Activated CD8-positive, alpha-beta memory T cell treated with anti-CD3 and anti-CD28 coated beads for 4 hours (primary cell): ENCODE data around the gene ZBTB1.
"Not testable (repeated sequence)": the region's sequence is repeated elsewhere in the genome, so short reads cannot be mapped to it uniquely, and the experiment has no call there.

ENCODE experiments used
- DNase-seq, 2 donors: peaks; one replicate each; pipeline ENCODE4 v3.0.0-alpha.2; 2020; ENCODE audit warnings: low read depth in 2 of 2

The ZBTB1 gene

DNA sequence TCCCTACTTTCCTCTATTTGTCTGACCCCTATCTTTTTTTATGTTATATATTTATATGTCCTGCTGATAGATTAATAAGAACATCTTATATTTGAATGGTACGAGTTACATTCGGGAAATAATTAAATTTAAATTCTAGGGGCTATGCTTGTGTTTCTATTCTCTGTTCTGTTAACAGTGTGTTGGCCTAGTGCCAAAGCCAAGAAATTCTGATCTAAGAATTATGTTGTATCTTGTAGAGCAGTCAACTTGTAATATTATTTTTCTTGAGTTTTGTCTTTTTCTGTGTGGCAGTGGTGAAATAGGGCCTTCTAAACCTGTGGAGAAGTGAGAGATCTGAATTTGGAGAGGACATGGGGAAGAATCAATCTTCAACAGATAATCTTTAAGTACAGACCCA is 27.0 kb downstream of the ZBTB1 start:
- no peak for DNase-seq

DNA sequence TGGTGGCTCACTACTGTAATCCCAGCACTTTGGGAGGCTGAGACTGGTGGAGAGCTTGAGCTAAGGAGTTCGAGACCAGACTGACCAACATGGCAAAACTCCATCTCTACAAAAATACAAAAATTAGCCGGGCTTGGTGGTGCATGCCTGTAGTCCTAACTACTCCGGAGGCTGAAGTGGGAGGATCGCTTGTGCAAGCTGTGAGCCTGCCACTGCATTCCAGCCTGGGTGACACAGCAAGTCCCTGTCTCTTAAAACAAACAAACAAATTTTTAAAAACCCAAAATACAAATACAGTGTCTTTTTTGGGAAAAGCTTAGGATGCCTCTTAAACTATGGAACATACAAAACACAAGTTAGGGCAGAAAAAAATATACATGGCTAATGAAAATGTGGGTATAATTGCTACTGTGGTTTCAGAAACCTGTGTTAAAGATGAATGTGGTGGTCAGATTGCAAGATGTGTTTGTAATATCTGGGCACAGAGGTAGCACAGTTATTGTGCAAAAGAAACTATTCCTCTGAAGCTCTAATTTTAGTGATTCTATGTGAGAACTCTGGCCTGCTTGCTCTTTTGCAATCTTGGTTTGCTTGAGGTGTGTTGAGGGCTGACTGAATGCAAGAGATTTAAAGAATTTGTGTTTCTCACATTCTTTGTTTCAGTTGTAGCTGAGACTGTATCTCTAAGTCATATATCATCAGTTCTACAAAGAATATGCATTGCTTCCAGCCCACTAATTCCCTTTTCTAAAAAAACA is 32.1 kb downstream of the ZBTB1 start:
- DNase-seq = no peak

DNA sequence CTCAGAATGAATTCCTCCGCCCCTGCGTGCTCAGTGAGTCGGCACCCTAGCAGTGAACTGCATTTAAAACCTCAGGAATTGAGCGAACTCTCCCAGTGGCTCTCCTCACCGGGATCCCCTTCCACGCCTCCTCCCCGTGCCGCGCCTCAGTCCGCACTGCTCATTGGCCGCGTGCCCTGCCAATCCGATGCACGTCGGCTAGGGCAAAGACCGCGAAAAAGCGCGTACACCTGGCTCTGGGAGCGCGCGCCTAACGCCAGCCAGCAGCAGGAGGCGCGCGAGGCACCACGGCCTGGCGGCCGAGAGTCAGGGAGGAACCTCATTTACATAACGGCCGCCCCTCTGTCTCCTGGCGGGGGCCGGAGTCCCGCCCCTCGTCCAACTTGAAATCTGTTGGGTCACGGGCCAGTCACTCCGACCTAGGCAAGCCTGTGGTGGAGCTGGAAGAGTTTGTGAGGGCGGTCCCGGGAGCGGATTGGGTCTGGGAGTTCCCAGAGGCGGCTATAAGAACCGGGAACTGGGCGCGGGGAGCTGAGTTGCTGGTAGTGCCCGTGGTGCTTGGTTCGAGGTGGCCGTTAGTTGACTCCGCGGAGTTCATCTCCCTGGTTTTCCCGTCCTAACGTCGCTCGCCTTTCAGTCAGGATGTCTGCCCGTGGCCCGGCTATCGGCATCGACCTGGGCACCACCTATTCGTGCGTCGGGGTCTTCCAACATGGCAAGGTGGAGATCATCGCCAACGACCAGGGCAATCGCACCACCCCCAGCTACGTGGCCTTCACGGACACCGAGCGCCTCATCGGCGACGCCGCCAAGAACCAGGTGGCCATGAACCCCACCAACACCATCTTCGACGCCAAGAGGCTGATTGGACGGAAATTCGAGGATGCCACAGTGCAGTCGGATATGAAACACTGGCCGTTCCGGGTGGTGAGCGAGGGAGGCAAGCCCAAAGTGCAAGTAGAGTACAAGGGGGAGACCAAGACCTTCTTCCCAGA is 35.9 kb downstream of the ZBTB1 start, which contains the start of gene HSPA2:
Gene HSPA2 (plus strand): TSS at position 534 of the 995 bp plus-strand sequence. CDS start 109 bp downstream, at position 643.
- DNase-seq = peak; percentile 86 to 88

DNA sequence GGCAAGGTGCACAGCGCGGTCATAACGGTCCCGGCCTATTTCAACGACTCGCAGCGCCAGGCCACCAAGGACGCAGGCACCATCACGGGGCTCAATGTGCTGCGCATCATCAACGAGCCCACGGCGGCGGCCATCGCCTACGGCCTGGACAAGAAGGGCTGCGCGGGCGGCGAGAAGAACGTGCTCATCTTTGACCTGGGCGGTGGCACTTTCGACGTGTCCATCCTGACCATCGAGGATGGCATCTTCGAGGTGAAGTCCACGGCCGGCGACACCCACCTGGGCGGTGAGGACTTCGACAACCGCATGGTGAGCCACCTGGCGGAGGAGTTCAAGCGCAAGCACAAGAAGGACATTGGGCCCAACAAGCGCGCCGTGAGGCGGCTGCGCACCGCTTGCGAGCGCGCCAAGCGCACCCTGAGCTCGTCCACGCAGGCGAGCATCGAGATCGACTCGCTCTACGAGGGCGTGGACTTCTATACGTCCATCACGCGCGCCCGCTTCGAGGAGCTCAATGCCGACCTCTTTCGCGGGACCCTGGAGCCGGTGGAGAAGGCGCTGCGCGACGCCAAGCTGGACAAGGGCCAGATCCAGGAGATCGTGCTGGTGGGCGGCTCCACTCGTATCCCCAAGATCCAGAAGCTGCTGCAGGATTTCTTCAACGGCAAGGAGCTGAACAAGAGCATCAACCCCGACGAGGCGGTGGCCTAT is 36.8 kb downstream of the ZBTB1 start:
- DNase-seq = no peak

DNA sequence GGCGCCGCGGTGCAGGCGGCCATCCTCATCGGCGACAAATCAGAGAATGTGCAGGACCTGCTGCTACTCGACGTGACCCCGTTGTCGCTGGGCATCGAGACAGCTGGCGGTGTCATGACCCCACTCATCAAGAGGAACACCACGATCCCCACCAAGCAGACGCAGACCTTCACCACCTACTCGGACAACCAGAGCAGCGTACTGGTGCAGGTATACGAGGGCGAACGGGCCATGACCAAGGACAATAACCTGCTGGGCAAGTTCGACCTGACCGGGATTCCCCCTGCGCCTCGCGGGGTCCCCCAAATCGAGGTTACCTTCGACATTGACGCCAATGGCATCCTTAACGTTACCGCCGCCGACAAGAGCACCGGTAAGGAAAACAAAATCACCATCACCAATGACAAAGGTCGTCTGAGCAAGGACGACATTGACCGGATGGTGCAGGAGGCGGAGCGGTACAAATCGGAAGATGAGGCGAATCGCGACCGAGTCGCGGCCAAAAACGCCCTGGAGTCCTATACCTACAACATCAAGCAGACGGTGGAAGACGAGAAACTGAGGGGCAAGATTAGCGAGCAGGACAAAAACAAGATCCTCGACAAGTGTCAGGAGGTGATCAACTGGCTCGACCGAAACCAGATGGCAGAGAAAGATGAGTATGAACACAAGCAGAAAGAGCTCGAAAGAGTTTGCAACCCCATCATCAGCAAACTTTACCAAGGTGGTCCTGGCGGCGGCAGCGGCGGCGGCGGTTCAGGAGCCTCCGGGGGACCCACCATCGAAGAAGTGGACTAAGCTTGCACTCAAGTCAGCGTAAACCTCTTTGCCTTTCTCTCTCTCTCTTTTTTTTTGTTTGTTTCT is 37.6 kb downstream of the ZBTB1 start:
- DNase-seq = no peak

DNA sequence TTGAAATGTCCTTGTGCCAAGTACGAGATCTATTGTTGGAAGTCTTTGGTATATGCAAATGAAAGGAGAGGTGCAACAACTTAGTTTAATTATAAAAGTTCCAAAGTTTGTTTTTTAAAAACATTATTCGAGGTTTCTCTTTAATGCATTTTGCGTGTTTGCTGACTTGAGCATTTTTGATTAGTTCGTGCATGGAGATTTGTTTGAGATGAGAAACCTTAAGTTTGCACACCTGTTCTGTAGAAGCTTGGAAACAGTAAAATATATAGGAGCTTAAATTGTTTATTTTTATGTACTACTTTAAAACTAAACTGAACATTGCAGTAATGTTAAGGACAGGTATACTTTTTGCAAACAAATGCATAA is 38.2 kb downstream of the ZBTB1 start:
- DNase-seq = no peak

DNA sequence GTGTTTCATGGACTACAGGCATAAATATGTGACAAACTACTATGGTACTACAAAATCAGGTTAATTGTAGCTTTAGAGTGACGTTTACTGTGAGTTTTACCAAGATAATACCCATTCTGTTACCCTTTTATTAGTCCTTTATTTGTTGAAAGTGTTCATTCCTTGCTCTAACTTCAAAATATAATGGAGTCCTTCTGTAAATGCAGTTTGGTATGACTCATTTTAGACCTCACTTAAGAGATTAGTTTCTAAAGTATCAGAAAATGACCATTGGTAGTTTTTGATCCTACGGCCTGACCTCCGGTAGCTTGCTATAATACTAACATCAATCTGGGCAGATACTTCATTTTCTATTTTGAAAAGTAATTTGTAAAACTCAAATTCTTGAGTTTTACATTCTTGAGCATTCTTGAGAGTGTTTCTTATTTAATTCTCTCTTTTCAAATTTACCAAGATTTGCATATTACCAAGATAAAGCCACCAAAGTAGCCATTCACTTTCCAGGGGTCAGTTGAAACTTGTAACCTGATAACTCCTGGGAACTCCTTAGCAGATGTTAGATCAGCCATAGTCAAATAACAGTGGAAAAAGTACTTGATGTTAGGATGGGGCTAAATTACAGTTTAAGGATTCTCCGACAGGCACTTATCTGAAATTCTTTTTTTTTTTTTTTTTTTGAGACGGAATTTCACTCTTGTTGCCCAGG is 40.2 kb downstream of the ZBTB1 start:
- no peak for DNase-seq

DNA sequence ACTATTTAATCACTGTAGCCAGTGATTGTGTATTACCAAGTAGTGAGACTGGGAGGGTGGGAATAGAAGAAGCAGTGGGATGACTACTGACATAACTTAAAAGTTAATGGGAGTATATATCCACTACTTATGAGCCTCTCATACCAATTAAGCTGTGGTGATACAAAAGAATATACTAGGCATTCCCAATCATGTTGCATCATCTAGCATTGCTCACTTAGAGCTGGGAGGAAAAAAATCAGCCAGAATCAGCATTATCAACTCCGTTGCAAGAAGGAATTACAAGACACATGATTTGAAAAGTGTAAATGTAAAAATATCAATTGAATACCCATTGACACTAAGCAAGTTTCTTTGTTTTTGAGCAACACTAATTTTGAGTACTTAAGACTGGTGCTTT is 44.4 kb downstream of the ZBTB1 start:
- no peak for DNase-seq

DNA sequence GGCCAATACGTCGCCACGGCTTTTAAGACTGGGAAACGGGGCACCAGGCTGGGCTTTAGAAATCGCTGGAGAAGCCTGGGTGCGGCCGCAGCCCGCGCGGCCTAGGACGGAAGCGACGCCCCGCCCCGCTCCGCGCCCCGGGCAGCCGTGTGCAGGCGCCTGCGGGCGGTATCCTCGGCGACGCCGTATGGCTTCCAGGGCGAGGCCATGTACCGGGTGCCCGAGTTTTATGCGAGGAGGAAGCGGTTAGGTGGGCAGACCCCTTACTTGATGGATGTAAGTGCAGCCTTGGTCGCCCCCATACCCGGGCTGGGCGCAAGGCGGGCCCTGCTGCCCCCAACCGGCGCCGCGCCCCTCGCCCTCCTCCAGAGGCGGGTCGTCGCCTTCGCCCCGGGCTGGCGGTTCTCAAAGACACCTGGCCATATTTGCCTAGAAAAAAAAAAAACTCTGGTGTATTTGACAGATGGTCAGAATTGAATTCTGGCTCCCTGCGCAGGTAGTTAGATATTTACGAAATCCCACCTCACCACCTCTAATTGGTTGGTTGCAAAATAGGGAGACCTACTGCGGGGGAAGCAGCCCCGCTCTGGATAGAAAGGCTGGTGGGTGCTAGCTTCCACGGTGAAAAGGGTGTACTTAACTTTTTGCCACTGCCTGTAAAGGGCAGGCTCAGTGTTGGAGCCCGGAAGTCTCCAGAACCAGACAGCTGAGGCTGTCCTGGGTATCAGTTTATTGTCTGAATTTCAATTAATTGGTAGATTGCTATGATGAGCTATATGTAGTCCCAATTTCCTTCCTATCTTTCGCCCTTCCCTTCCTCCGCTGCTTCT is 45.4 kb downstream of the ZBTB1 start, which contains the start of gene PPP1R36:
Gene PPP1R36 (plus strand): TSS at position 171 of the 830 bp plus-strand sequence. CDS start 37 bp downstream, at position 208.
- no peak for DNase-seq

DNA sequence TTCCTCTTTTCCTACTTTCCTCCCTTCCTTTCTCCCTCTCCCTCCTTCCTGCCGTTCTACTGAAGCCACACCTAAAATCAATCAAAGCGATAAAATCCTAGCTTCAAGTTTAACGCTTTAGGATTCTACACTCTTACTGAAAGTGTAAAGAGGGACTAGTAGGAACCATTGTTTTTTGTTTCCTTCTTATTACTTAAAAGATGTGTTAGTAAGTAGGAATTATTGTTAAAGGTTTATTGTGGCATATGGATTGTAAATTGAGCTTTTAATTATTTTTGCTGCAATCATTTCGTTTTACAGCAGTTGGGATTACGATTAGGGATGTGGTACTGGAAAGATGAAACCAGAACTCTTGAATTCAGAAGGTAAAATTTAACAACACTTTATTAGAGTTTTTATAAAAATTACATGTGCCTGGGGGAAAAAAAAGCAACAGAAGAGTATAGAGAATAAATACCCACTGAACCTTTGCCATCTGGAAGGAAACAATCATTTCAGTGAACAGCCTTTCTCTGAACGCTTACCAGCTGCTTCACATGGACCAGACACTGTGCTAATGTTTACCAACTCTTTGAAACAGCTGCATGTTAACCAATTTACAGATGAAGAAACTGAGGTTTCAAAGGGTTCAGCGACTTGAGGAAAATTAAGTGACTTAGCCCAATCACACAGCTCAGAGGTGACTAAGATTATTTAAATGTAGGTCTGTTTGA is 46.2 kb downstream of the ZBTB1 start:
- DNase-seq = no peak

DNA sequence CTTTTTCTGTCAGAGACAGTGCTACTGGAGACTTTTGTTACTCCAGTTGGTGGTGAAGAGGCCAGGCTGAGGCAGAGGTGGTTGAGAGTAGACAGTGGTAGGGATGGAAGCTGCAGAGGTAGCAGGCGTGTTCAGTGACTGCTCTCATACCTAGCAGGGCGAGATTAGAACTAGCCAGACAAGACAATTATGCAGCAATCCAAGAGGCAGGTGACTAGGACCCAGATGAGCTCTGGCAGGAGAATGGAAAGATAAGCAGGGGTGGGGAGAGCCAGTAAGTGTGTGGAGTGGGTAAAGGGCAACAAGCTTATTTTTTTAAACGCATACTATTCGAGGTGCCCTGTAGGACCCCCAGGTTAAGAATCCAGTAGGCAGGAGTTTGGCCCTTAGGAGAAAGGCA is 50.0 kb downstream of the ZBTB1 start:
- DNase-seq = no peak

DNA sequence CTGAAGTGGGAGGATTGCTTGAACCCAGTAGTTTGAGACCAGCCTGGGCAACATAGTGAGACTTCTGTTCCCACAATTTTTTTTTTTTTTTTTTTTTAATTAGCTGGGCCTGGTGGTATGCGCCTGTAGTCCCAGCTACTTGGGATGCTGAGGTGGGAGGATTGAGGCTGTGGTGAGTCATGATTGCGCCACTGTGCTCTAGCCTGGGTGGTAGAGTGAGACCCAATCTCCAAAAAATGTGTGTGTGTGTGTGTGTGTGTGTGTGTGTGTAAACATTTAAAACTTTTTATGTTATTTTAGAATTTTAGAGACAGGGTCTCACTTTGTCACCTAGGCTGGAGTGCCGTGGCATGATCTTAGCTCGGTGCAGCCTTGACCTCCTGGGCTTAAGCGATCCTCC is 52.0 kb downstream of the ZBTB1 start:
- no peak for DNase-seq

DNA sequence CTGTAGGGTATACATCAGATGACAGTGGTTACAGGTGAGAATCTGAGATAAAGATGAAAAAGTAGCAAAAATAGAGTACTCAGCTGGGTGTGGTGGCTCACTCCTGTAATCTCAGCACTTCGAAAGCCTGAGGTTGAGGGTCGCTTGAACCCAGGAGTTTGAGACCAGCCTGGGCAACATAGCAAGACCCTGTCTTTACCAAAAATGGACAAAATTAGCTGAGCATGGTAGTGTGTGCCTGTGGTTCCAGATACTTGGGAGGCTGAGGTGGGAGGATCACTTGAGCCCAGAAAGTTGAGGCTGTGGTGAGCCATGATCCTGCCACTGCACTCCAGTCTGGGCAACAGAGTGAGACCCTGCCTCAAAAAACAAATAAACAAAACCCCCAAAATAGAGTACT is 53.6 kb downstream of the ZBTB1 start:
- DNase-seq = not testable (repeated sequence)

DNA sequence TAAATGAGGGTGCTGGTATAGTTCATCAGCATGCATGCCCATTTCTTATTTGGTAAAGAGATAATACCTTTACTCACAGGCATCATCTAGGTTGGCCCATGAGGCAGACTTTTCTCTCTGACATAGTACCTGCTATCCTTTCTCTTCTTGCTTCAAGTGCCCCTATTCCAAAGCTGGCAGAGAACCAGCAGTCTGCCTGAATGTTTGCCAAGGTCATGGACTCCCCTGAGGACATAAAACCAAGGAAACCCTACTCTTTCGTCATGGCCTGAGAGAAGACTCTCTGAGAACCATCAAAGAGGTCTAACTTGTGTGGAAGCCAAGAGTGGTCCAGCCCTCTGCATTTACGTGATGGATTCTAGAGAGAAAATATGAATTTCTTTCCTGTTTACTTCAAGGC is 57.1 kb downstream of the ZBTB1 start:
- DNase-seq = no peak

DNA sequence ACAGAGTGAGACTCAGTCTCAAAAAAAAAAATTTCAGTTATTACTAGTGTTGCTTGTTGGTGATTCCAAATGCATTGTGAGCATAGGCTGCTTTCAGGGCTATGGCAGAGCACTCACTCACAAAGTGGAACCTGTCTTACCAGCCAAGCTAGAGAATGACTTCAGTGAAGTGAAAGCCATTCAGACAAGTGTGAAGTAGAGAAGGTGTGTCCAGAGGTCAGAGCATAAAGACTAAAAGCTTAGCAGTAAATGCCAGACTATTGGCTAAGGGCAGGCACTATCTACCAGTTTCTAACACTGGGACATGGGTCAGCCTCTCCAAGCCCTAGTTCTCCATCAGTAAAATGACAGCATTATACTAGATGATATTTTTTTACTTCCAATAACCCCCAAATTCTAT is 57.9 kb downstream of the ZBTB1 start:
- DNase-seq = no peak

DNA sequence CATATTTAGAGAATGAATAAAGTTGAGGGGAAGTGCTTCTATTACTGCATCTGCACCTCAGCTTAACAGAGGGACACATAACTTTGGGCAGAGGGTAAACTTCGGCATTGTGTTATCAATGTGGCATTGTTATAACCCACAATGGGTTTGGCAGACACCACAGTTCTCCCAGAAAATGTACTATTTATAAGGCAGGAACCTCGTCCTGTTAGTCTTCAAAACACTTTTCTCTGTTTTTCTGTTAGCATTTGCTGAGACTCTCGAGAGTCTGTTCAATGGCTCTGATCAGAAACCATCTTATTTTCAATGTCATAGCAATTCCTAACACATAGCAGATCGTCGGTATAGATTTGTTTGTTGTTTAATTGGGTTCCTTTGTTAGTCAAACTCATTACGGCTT is 59.1 kb downstream of the ZBTB1 start:
- no peak for DNase-seq

DNA sequence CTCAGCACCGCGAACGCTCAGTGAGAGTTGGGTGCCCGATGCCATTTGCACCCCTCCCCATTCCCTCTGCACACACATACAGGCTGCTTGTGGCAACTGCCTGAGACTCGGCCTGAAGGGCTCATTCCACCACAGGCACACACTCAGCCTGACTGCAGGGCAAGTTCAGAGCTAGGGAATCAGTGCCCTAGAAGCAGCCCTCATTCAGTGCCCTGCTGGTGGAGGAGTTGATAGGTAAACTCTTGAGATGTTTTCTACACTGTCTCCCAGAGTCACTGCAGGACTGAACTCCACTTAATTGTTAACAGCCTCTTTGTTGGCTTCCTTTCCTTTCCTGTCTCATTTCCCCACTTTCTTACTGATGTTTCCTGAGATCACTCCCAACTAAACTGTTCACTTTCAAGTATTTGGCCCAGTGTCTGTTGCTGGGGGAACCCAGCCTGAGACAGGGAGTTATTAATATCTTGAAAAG is 62.1 kb downstream of the ZBTB1 start:
- no peak for DNase-seq

DNA sequence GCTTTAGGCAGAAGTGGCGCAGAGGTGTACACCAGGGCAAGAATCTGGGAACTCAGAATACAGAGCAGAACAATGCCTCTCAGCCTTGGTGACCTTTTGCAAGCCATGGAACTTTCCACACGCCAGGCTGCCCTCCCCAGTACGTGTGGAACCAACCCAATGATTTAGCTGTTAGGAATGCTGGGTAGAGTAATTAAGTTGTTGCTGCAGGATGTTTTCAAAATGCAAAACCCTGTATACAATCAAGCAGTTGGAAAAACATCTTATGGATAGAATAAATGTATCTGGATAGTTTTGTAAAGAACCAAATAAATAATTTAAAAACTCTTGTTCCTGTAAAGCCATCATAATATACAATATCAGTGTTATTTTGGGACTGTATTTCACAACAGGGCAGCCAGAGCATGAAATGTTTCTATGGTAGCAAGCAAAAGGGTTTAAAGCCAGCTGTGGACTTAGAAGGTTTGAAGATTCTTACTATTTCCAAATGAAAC is 64.6 kb downstream of the ZBTB1 start:
- DNase-seq = no peak

DNA sequence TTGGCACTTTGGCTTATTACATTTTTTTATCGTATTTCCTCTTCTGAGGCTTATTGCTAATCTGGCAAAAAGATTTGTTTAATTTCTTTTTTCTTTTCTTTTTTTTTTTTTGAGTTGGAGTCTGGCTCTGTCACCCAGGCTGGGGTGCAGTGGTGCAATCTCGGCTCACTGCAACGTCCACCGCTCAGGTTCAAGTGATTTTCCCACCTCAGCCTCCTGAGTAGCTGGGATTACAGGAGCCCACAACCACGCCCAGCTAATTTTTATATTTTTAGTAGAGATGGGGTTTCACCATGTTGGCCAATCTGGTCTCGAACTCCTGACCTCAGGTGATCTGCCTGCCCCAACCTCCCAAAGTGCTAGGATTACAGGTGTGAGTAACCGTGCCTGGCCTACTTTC is 65.1 kb downstream of the ZBTB1 start:
- not testable (repeated sequence) for DNase-seq
